ENCODE data around the gene WNT7B. TPM values are rescaled to one million over a fixed set of nuclear protein-coding genes. Genes with fewer than 3 reads are reported as not detected.

WNT7B gene
- total and polyA plus RNA-seq, 2 experiments from 2014 or later, result 0.10 TPM; not detected in 1

GRCh38 chr22:45891021-45891421, 85.9 kb downstream of the WNT7B start (continued):
- TF ChIP-seq CREB1 (CRISPR knock-in tag; IDR thresholded peaks at IDR 0.05; ENCODE audit: low read depth) (no peak), ZNF462 (CRISPR knock-in tag; IDR thresholded peaks at IDR 0.05) (no peak), ETS1 (IDR thresholded peaks at IDR 0.05) (no peak)

GRCh38 chr22:45890351-45890635, 86.7 kb downstream of the WNT7B start:
- no peak for ATAC-seq
- no peak overlapping the region for H2AFZ ChIP-seq
- no peak overlapping the region for H3K27ac Mint-ChIP-seq

More at GRCh38 chr22:45890351-45890635, 86.7 kb downstream of the WNT7B start:
- no peak overlapping the region for H3K27ac ChIP-seq (ENCODE audit: low read depth)
- no peak overlapping the region for H3K4me3 ChIP-seq
- H3K4me2 ChIP-seq, result no peak overlapping the region
- no peaks in the 10 kb centered on the region for H3K27me3 ChIP-seq (ENCODE audit: insufficient read depth)
- no peaks in the 10 kb centered on the region for H3K4me1 Mint-ChIP-seq
- no peaks in the 10 kb centered on the region for H3K9me2 ChIP-seq (ENCODE audit: insufficient read depth)
- DNase-seq (ENCODE audit: low spot score), result no peak
- no peaks in the 10 kb centered on the region for H4K20me1 ChIP-seq (replicated peaks; ENCODE audit: insufficient read depth)
- H3K4me1 ChIP-seq (ENCODE audit: insufficient read depth), result no peaks in the 10 kb centered on the region
- H3K4me3 Mint-ChIP-seq, result no peak overlapping the region
- H3K79me2 ChIP-seq (replicated peaks; ENCODE audit: insufficient read depth), result no peaks in the 10 kb centered on the region
- H3F3A ChIP-seq (replicated peaks; ENCODE audit: low read depth), result no peaks in the 10 kb centered on the region
- H3K36me3 ChIP-seq (ENCODE audit: insufficient read depth), result no peaks in the 10 kb centered on the region
- no peaks in the 10 kb centered on the region for H3K36me3 Mint-ChIP-seq (ENCODE audit: low read depth)
- TF ChIP-seq EZH2phosphoT487 (IDR thresholded peaks at IDR 0.05; ENCODE audit: unreplicated experiment), result no peak
- no peak for TF ChIP-seq REST (IDR thresholded peaks at IDR 0.05; ENCODE audit: unreplicated experiment)
- no peaks in the 10 kb centered on the region; the same call in 2 of the 3 replicates for H3K9me3 Mint-ChIP-seq
- peaks cover 8% of the 10 kb centered on the region for H3K27me3 Mint-ChIP-seq (ENCODE audit: insufficient read depth, low read depth, poor library complexity)

Data from GM23338 (cell line).